HG02759 (cell line): ENCODE data around the gene MATK.

Source experiments
- ATAC-seq: cut with Tn5 transposase; IDR thresholded peaks from one replicate; pipeline ENCODE4 v1.9.1; 2021; ENCODE audit warnings: mild to moderate bottlenecking, moderate library complexity; ENCODE audit not compliant: unreplicated experiment

MATK gene

GRCh38 chr19:3751236-3751635 lies 34.9 kb downstream of the MATK start:
- no peak for ATAC-seq

GRCh38 chr19:3750211-3750610 lies 36.0 kb downstream of the MATK start:
- ATAC-seq: no peak

GRCh38 chr19:3748965-3749364 lies 37.2 kb downstream of the MATK start:
- ATAC-seq: no peak

- ATAC-seq: no peak
Observed at GRCh38 chr19:3746371-3747056, 39.7 kb downstream of the MATK start.

- no peak for ATAC-seq
Observed at GRCh38 chr19:3745363-3746045, 40.7 kb downstream of the MATK start.

- ATAC-seq: no peak
Observed at GRCh38 chr19:3743486-3743885, 42.7 kb downstream of the MATK start.

- no peak for ATAC-seq
Observed at GRCh38 chr19:3740431-3740830, 45.8 kb downstream of the MATK start.

GRCh38 chr19:3738477-3739220 lies 47.5 kb downstream of the MATK start:
- no peak for ATAC-seq

- ATAC-seq: no peak
Observed at GRCh38 chr19:3737487-3738205, 48.5 kb downstream of the MATK start.

- ATAC-seq: no peak
Observed at GRCh38 chr19:3736106-3736724, 50.0 kb downstream of the MATK start.

- ATAC-seq: no peak
Observed at GRCh38 chr19:3734310-3734600, 51.9 kb downstream of the MATK start.

GRCh38 chr19:3733549-3734309 lies 52.5 kb downstream of the MATK start:
- ATAC-seq: no peak

GRCh38 chr19:3732108-3732507 lies 54.1 kb downstream of the MATK start:
- ATAC-seq: no peak

- no peak for ATAC-seq
Observed at GRCh38 chr19:3730457-3730958, 55.7 kb downstream of the MATK start.
